ENCODE results near the gene DOCK11.

The DOCK11 gene

GRCh38 chrX:118679290-118679689 is 183.7 kb downstream of the DOCK11 start:
- peak; percentile 32 for TF ChIP-seq CTCF (conservative IDR thresholded peaks at IDR 0.05; ENCODE audit: low read depth, low read length)
- DNase-seq (ENCODE audit: low read depth): no peak

GRCh38 chrX:118682258-118683014 is 186.8 kb downstream of the DOCK11 start:
- H3K4me3 ChIP-seq (ENCODE audit: low read depth, low read length): no peak overlapping the region
- no peak for DNase-seq (ENCODE audit: low read depth)
- no peak for TF ChIP-seq CTCF (conservative IDR thresholded peaks at IDR 0.05; ENCODE audit: low read depth, low read length)

More at GRCh38 chrX:118679290-118679689, 183.7 kb downstream of the DOCK11 start:
- H3K4me3 ChIP-seq (ENCODE audit: low read depth, low read length): no peak overlapping the region

- no peak for DNase-seq (ENCODE audit: low read depth)
- TF ChIP-seq CTCF (conservative IDR thresholded peaks at IDR 0.05; ENCODE audit: low read depth, low read length): no peak
- H3K4me3 ChIP-seq (ENCODE audit: low read depth, low read length): no peak overlapping the region
Observed at GRCh38 chrX:118685393-118685792, 189.8 kb downstream of the DOCK11 start.

GRCh38 chrX:118688935-118689334 is 193.3 kb downstream of the DOCK11 start:
- DNase-seq (ENCODE audit: low read depth): no peak
- TF ChIP-seq CTCF (conservative IDR thresholded peaks at IDR 0.05; ENCODE audit: low read depth, low read length): no peak
- H3K4me3 ChIP-seq (ENCODE audit: low read depth, low read length): no peak overlapping the region

- TF ChIP-seq CTCF (conservative IDR thresholded peaks at IDR 0.05; ENCODE audit: low read depth, low read length): no peak
- H3K4me3 ChIP-seq (ENCODE audit: low read depth, low read length): no peak overlapping the region
- no peak for DNase-seq (ENCODE audit: low read depth)
Observed at GRCh38 chrX:118693843-118694242, 198.2 kb downstream of the DOCK11 start.

- no peak overlapping the region for H3K4me3 ChIP-seq (ENCODE audit: low read depth, low read length)
- no peak for TF ChIP-seq CTCF (conservative IDR thresholded peaks at IDR 0.05; ENCODE audit: low read depth, low read length)
- DNase-seq (ENCODE audit: low read depth): peak; percentile 29
Observed at GRCh38 chrX:118694638-118695037, 199.0 kb downstream of the DOCK11 start.

Data from choroid plexus epithelial cell (primary cell).